Panc1 (cell line): ENCODE results near the gene HSD17B3. TPM values are rescaled to one million over a fixed set of nuclear protein-coding genes. Genes with fewer than 3 reads are reported as not detected.

ENCODE experiments used
- ATAC-seq: fragments of 200-7000 bp; cut with Tn5 transposase; 2 replicates; pipeline ENCODE4 v1.9.1; 2020; ENCODE audit warnings: mild to moderate bottlenecking, moderate library complexity
- BruUV-seq: library from RNA; stranded (reverse); fragments of 400-500 nt; replicated peaks from 2 replicates; lab custom pipeline; 2021; lab: Mats Ljungman, UMichigan
- CTCF ChIA-PET: fragments of 300-600 bp; sonication (Branson Sonifier 250); formaldehyde crosslinking; loops from one replicate; lab custom pipeline; 2022; ENCODE audit warnings: antibody characterized with exemption; lab: Charles Lee
- POLR2A ChIA-PET: fragments of 300-600 bp; sonication (Branson Sonifier 250); formaldehyde crosslinking; loops from one replicate; lab custom pipeline; 2022; ENCODE audit warnings: antibody characterized with exemption; lab: Charles Lee
- DNase-seq: peaks from one replicate; pipeline ENCODE4 v3.0.0-alpha.2; 2010; ENCODE audit warnings: low read depth, low spot score
- H3K27ac ChIP-seq: 2 replicates; pipeline ENCODE4 v1.5.1; 2011; ENCODE audit warnings: mild to moderate bottlenecking, low read length, inconsistent platforms
- H3K27me3 ChIP-seq: fragments of 200-500 bp; sonication (Bioruptor generic); 2 replicates; pipeline ENCODE4 v1.6.0; 2014; ENCODE audit warnings: low read length, inconsistent platforms; ENCODE audit not compliant: control insufficient read depth, insufficient read depth
- H3K36me3 ChIP-seq: fragments of 200-500 bp; sonication (Bioruptor generic); 2 replicates; pipeline ENCODE4 v1.5.1; 2014; ENCODE audit warnings: inconsistent platforms, mild to moderate bottlenecking, low read length, moderate library complexity; ENCODE audit not compliant: control insufficient read depth, insufficient read depth
- H3K4me1 ChIP-seq: 2 replicates; pipeline ENCODE4 v1.5.1; 2011; ENCODE audit warnings: inconsistent platforms, mild to moderate bottlenecking, low read length, moderate library complexity; ENCODE audit not compliant: control insufficient read depth, insufficient read depth
- H3K4me3 ChIP-seq, 2 experiments: 2 replicates each; pipeline ENCODE4 v1.5.1; 2011 to 2012; ENCODE audit warnings: low read depth in 2 of 2, low read length in 2 of 2, mild to moderate bottlenecking in 2 of 2, inconsistent platforms in 1 of 2, moderate library complexity in 1 of 2
- H3K9me3 ChIP-seq: fragments of 200-500 bp; sonication (Bioruptor generic); 2 replicates; pipeline ENCODE4 v1.5.1; 2014; ENCODE audit warnings: low read depth, mild to moderate bottlenecking, inconsistent platforms, low read length, moderate library complexity; ENCODE audit not compliant: control insufficient read depth, insufficient read depth
- POLR2AphosphoS5 ChIP-seq: IDR thresholded peaks from 2 replicates; pipeline ENCODE4 v1.6.1; 2012; ENCODE audit warnings: mild to moderate bottlenecking, low read depth, low read length, moderate library complexity
- SIN3A ChIP-seq: IDR thresholded peaks from 2 replicates; pipeline ENCODE4 v1.6.1; 2012; ENCODE audit warnings: low read depth, mild to moderate bottlenecking, low read length, moderate library complexity, borderline replicate concordance; ENCODE audit not compliant: insufficient read depth
- TCF7L2 ChIP-seq: IDR thresholded peaks from 2 replicates; pipeline ENCODE4 v1.6.1; 2011; ENCODE audit warnings: mild to moderate bottlenecking, low read depth, low read length, inconsistent platforms
- in situ Hi-C: cut with HindIII; loops from 2 replicates; pipeline ENCODE4 v1.10.0; 2016; ENCODE audit warnings: low sequenced_read_pairs, low pct_unique_long_range_greater_than_20kb
- intact Hi-C: fragments of 100-400 bp; cut with micrococcal nuclease; formaldehyde crosslinking; loops from one replicate; pipeline ENCODE4 v1.10.0; 2022; ENCODE audit not compliant: unreplicated experiment
- total RNA-seq: library from RNA; stranded (reverse); gene quantifications from one replicate; pipeline ENCODE4 v1.2.1, GENCODE V29; 2021; ENCODE audit not compliant: unreplicated experiment
- TF ChIP-seq, protein P1 (sequence below): fragments of 450-650 bp; IDR thresholded peaks from 2 replicates; pipeline ENCODE4 v1.5.1; 2017; ENCODE audit warnings: mild to moderate bottlenecking
- TF ChIP-seq, protein P2 (sequence below), 2 experiments: IDR thresholded peaks; 2 replicates each; pipeline ENCODE4 v1.6.1; 2011 to 2012; ENCODE audit warnings: low read depth in 2 of 2, control low read depth in 1 of 2, low read length in 1 of 2, mild to moderate bottlenecking in 1 of 2, moderate library complexity in 1 of 2; ENCODE audit not compliant: insufficient read depth in 1 of 2

Gene HSD17B3
- total RNA-seq, 1 experiment from 2014 or later, result 0.39 TPM

DNA sequence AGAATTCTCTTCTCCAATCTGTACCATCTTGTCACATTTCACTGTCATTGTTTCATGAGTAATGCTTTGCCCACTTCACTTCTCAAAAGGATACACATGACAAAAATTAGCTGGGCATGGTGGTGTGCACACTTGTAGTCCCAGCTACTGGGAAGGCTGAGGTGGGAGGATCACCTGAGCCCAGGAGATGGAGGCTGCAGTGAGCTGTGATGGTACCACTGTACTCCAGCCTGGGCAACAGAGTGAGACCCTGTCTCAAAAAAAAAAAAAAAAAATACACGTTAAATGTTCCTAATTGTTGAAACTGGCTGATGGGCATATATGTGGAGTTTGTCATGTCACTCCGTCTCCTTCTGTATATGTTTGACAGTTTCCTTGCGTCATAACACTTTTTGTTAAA is 36.3 kb upstream of the HSD17B3 start:
- ChIA-PET CTCF (no interaction called here), POLR2A (interaction anchor here (0.6 kb wide), 2 partner anchors 21 to 120 kb away, joined by 3 to 6 read pairs; no protein-coding TSS in a partner anchor)
- H3K36me3 ChIP-seq, result no peaks in the 10 kb centered on the region
- H3K4me1 ChIP-seq, result peaks cover 11% of the 10 kb centered on the region
- TF ChIP-seq, protein P1, sequence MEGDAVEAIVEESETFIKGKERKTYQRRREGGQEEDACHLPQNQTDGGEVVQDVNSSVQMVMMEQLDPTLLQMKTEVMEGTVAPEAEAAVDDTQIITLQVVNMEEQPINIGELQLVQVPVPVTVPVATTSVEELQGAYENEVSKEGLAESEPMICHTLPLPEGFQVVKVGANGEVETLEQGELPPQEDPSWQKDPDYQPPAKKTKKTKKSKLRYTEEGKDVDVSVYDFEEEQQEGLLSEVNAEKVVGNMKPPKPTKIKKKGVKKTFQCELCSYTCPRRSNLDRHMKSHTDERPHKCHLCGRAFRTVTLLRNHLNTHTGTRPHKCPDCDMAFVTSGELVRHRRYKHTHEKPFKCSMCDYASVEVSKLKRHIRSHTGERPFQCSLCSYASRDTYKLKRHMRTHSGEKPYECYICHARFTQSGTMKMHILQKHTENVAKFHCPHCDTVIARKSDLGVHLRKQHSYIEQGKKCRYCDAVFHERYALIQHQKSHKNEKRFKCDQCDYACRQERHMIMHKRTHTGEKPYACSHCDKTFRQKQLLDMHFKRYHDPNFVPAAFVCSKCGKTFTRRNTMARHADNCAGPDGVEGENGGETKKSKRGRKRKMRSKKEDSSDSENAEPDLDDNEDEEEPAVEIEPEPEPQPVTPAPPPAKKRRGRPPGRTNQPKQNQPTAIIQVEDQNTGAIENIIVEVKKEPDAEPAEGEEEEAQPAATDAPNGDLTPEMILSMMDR, result no peak
- TF ChIP-seq, protein P2, sequence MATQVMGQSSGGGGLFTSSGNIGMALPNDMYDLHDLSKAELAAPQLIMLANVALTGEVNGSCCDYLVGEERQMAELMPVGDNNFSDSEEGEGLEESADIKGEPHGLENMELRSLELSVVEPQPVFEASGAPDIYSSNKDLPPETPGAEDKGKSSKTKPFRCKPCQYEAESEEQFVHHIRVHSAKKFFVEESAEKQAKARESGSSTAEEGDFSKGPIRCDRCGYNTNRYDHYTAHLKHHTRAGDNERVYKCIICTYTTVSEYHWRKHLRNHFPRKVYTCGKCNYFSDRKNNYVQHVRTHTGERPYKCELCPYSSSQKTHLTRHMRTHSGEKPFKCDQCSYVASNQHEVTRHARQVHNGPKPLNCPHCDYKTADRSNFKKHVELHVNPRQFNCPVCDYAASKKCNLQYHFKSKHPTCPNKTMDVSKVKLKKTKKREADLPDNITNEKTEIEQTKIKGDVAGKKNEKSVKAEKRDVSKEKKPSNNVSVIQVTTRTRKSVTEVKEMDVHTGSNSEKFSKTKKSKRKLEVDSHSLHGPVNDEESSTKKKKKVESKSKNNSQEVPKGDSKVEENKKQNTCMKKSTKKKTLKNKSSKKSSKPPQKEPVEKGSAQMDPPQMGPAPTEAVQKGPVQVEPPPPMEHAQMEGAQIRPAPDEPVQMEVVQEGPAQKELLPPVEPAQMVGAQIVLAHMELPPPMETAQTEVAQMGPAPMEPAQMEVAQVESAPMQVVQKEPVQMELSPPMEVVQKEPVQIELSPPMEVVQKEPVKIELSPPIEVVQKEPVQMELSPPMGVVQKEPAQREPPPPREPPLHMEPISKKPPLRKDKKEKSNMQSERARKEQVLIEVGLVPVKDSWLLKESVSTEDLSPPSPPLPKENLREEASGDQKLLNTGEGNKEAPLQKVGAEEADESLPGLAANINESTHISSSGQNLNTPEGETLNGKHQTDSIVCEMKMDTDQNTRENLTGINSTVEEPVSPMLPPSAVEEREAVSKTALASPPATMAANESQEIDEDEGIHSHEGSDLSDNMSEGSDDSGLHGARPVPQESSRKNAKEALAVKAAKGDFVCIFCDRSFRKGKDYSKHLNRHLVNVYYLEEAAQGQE (IDR thresholded peaks at IDR 0.05; ENCODE audit: insufficient read depth in 1 of 2, low read depth in 2 of 2, low read length in 1 of 2), result no peak
- TF ChIP-seq POLR2AphosphoS5, result no peak
- TF ChIP-seq SIN3A, result no peak
- no peak for TF ChIP-seq TCF7L2
- in situ Hi-C loops, result no loop called here
- intact Hi-C loops, result no loop called here
- DNase-seq (no peak), ATAC-seq (no peak)
- no peak overlapping the region for H3K27ac ChIP-seq
- no peaks in the 10 kb centered on the region for H3K9me3 ChIP-seq
- no peak overlapping the region for H3K4me3 ChIP-seq
- no TSS peak for BruUV-seq
- no peaks in the 10 kb centered on the region for H3K27me3 ChIP-seq

GRCh38 chr9:96333958-96334357 is 32.0 kb upstream of the HSD17B3 start:
- ATAC-seq, result no peak
- H3K36me3 ChIP-seq, result no peaks in the 10 kb centered on the region
- no peak overlapping the region for H3K27ac ChIP-seq
- H3K27me3 ChIP-seq, result no peaks in the 10 kb centered on the region
- TF ChIP-seq TCF7L2, result no peak
- TF ChIP-seq, protein P2 (IDR thresholded peaks at IDR 0.05; ENCODE audit: insufficient read depth in 1 of 2, low read depth in 2 of 2, low read length in 1 of 2), result no peak
- TF ChIP-seq SIN3A, result no peak
- TF ChIP-seq, protein P1, result no peak
- no peak for TF ChIP-seq POLR2AphosphoS5
- H3K4me1 ChIP-seq, result no peaks in the 10 kb centered on the region
- in situ Hi-C loops (no loop called here), intact Hi-C loops (no loop called here)
- H3K4me3 ChIP-seq, result no peak overlapping the region
- BruUV-seq, result no TSS peak
- ChIA-PET POLR2A (interaction anchor here (0.6 kb wide), 1 partner anchor 94 kb away, joined by 3 read pairs; no protein-coding TSS in a partner anchor), CTCF (no interaction called here)
- DNase-seq, result no peak
- no peaks in the 10 kb centered on the region for H3K9me3 ChIP-seq
